Thyroid gland (tissue), 4 donors: ENCODE measurements around the gene ST6GALNAC3.

Experiments
- CTCF ChIP-seq, 6 experiments: fragments of 200-600 bp in 3 of 6; fragments of 450-650 bp in 3 of 6; sonication (generic) in 3 of 6; IDR thresholded peaks; one replicate each; pipeline ENCODE4 v1.5.1; 2016 to 2019; ENCODE audit warnings: antibody characterized with exemption in 6 of 6, mild to moderate bottlenecking in 2 of 6, inconsistent platforms in 1 of 6, moderate library complexity in 1 of 6
- POLR2A ChIP-seq, 2 donors: fragments of 450-650 bp; IDR thresholded peaks; one replicate each; pipeline ENCODE4 v1.6.1; 2017; ENCODE audit warnings: antibody characterized with exemption in 2 of 2, mild to moderate bottlenecking in 2 of 2, moderate library complexity in 1 of 2

GRCh38 chr1:76313304-76313703 lies 238.8 kb downstream of the ST6GALNAC3 start:
- TF ChIP-seq POLR2A (IDR thresholded peaks at IDR 0.05) (no peak), CTCF (IDR thresholded peaks at IDR 0.05) (no peak)
